ENCODE results near the gene KRT15.

KRT15 gene

GRCh38 chr17:41480581-41480980 lies 38.1 kb downstream of the KRT15 start:
- in situ Hi-C loops (cut with MboI; ENCODE audit: low sequenced_read_pairs, unreplicated experiment): no loop called here
- TF ChIP-seq, protein P1, sequence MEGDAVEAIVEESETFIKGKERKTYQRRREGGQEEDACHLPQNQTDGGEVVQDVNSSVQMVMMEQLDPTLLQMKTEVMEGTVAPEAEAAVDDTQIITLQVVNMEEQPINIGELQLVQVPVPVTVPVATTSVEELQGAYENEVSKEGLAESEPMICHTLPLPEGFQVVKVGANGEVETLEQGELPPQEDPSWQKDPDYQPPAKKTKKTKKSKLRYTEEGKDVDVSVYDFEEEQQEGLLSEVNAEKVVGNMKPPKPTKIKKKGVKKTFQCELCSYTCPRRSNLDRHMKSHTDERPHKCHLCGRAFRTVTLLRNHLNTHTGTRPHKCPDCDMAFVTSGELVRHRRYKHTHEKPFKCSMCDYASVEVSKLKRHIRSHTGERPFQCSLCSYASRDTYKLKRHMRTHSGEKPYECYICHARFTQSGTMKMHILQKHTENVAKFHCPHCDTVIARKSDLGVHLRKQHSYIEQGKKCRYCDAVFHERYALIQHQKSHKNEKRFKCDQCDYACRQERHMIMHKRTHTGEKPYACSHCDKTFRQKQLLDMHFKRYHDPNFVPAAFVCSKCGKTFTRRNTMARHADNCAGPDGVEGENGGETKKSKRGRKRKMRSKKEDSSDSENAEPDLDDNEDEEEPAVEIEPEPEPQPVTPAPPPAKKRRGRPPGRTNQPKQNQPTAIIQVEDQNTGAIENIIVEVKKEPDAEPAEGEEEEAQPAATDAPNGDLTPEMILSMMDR (IDR thresholded peaks at IDR 0.05; ENCODE audit: borderline replicate concordance, control extremely low read depth, extremely low read depth, insufficient read depth, missing control alignments): no peak
- DNase-seq (ENCODE audit: low spot score): no peak

- in situ Hi-C loops (cut with MboI; ENCODE audit: low sequenced_read_pairs, unreplicated experiment): no loop called here
- TF ChIP-seq, protein P1 (IDR thresholded peaks at IDR 0.05; ENCODE audit: borderline replicate concordance, control extremely low read depth, extremely low read depth, insufficient read depth, missing control alignments): no peak
- DNase-seq (ENCODE audit: low spot score): no peak
These were observed 38.6 kb downstream of the KRT15 start for GRCh38 chr17:41480136-41480535.

DNA sequence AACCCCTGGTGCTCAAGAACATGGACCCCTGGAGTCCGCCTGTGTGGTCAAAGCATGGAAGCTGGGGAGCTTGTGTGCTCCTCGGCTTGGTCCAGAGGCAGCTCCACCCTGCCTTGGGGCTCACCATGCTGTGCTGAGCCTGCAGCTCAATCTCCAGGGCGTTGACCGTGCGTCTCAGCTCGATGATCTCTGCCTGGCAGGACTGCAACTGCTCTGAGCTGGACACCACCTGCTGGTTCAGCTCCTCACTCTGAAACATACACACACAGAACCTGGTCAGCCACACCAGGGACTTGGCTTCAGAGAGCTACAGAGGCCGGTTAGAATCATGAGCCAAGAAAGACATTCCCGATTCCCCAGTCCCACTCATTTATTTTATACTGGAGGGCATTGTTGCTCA lies 40.5 kb downstream of the KRT15 start:
- TF ChIP-seq, protein P1 (IDR thresholded peaks at IDR 0.05; ENCODE audit: borderline replicate concordance, control extremely low read depth, extremely low read depth, insufficient read depth, missing control alignments): no peak
- DNase-seq (ENCODE audit: low spot score): no peak
- in situ Hi-C loops (cut with MboI; ENCODE audit: low sequenced_read_pairs, unreplicated experiment): loop anchor here (10.0 kb wide), 1 partner anchor 57 kb away; no protein-coding TSS in a partner anchor

- TF ChIP-seq, protein P1 (IDR thresholded peaks at IDR 0.05; ENCODE audit: borderline replicate concordance, control extremely low read depth, extremely low read depth, insufficient read depth, missing control alignments): no peak
- in situ Hi-C loops (cut with MboI; ENCODE audit: low sequenced_read_pairs, unreplicated experiment): loop anchor here (10.0 kb wide), 1 partner anchor 58 kb away; no protein-coding TSS in a partner anchor
- no peak for DNase-seq (ENCODE audit: low spot score)
These were observed 41.5 kb downstream of the KRT15 start for GRCh38 chr17:41476866-41477815.

DNA sequence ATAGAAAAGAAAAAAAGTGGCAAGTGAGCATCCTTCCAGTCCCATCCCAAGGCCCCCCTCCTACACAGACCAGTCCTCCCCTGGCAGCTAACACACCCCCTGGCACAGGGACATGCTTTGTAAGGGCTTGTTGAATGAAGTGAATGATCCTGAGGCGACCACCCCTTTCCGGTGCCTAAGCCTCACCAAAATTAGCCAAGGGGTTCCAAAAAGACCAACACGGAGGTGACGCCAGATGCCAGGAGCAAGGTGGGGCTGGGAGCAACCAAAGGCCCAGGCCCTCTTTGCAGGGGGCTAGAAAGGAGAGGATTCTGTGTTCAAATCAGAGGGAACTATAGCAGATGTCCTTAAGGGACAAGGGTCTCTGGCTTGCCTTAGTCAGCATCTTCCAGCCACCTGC lies 43.3 kb downstream of the KRT15 start:
- TF ChIP-seq, protein P1 (IDR thresholded peaks at IDR 0.05; ENCODE audit: borderline replicate concordance, control extremely low read depth, extremely low read depth, insufficient read depth, missing control alignments): no peak
- DNase-seq (ENCODE audit: low spot score): no peak
- in situ Hi-C loops (cut with MboI; ENCODE audit: low sequenced_read_pairs, unreplicated experiment): loop anchor here (10.0 kb wide), 1 partner anchor 59 kb away; no protein-coding TSS in a partner anchor

- DNase-seq (ENCODE audit: low spot score): no peak
- TF ChIP-seq, protein P1 (IDR thresholded peaks at IDR 0.05; ENCODE audit: borderline replicate concordance, control extremely low read depth, extremely low read depth, insufficient read depth, missing control alignments): no peak
- in situ Hi-C loops (cut with MboI; ENCODE audit: low sequenced_read_pairs, unreplicated experiment): loop anchor here (10.0 kb wide), 1 partner anchor 60 kb away; no protein-coding TSS in a partner anchor
These were observed 43.8 kb downstream of the KRT15 start for GRCh38 chr17:41474863-41475262.
